Stimulated activated CD8-positive, alpha-beta memory T cell treated with anti-CD3 and anti-CD28 coated beads, Interleukin-7, amount 100 ng/mL, for 1 hour (primary cell): ENCODE measurements around the gene ADAMTS9.

Source experiments
- DNase-seq, 2 donors: peaks; one replicate each; pipeline ENCODE4 v3.0.0-alpha.2; 2020; ENCODE audit warnings: low read depth in 2 of 2

ADAMTS9 gene

DNA sequence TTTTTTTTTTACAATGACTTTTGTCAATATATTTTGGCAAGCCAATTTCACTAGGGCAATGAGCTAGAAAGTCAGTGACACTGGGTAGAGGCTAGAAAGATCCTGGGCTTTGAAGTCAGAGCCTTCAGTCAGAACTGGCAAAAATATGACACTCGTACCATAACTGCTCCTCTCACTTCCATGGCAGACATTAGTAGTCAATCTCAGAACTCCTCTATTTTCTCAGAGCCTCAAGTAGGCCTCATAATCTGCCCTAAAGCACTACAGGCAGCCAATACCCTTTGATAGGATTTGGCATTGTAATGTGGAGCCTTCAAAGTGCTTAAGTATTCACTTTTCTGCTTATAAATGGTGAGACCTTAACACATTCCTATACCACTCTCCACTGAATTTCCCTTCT is 67.8 kb downstream of the ADAMTS9 start:
- DNase-seq = no peak

- DNase-seq = no peak
These were observed 68.6 kb downstream of the ADAMTS9 start for GRCh38 chr3:64619216-64619615.

DNA sequence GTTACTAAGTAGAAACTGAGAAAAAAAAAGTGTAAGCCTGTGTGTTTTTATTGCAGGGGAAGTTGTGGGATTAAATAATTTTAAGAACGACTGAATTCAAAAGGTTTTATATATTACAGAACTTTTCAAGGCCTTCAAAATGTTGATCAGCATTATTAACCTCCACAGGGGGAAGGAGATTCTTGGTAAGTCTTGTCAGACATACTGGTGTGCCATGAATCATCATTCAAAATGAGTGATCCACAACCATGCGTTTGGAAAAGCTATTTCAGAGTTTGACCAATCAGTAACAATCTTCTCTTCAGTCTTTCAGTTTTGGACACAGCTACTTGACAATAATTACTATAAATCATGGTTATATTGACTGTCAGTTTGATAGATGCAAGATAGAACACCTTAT is 70.2 kb downstream of the ADAMTS9 start:
- DNase-seq = no peak

- no peak for DNase-seq
These were observed 70.8 kb downstream of the ADAMTS9 start for GRCh38 chr3:64616953-64617352.

DNA sequence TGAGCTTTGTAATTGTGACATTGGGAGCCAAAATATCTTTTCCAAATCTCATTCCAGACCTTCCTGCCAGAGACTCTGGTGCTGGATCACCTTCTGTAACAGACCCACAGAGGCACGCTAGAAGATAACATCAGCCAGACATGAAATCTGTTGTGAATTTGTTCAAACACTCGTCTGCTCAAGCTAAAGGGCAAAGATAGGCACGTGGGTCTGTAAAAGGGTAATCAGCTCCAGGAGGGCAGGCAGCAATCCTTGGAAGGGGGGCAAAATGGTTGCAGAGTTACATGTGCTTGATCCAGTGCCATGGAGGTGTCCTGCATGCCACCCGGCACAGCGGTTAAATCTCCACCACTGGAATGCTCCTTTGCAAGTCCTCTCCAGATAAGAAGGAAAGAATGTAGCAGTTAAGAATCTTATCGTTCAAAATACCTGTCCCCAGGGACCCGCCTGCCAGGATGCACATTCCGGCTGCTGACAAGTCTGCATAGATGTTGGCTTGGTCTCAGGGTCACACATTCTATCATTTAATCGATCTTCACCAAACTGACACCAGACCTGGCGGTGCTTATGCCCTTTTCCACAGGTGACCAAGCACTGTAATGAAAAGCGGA is 74.8 kb downstream of the ADAMTS9 start:
- no peak for DNase-seq

- no peak for DNase-seq
These were observed 75.5 kb downstream of the ADAMTS9 start for GRCh38 chr3:64612082-64612860.

- no peak for DNase-seq
These were observed 79.1 kb downstream of the ADAMTS9 start for GRCh38 chr3:64608741-64609140.

GRCh38 chr3:64607032-64607551 is 80.7 kb downstream of the ADAMTS9 start:
- DNase-seq = no peak

DNA sequence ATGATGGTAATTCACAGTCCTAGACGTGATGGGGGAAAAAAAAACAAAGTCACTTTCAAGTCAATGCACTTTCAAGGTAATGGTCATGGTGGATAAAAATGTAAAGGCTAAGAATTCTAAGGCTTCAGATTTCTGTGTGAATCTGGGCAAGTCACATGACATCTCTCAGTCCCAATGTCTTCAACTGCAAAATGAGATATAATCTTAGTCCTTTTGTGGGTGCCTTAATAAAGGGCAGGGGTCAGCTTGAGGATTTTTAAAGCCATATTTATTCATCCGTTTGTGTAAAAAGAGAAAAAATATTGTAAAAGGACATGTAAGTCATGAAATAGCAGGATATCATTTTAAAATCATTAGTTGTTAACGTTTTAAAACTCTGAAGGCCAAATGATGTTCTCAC is 83.5 kb downstream of the ADAMTS9 start:
- DNase-seq = no peak

DNA sequence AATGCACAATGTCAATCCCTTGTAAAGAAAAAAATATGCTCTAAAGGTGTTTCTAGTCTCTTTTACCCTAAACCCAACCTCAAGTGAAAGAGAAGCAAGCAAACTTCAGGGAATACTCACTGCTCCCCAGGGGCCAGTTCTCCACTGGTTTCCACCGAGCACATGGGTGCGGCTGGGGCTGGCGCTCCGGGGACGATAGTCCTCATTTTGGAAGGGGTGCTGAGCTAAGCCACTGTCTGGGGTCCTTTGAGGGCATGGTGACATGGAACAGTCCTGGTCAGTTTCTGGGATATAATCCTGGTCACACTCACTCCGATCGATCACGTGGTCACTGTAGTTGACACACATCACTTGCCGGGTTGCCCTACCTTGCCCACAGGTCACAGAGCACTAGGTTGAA is 86.0 kb downstream of the ADAMTS9 start:
- DNase-seq = no peak

GRCh38 chr3:64600246-64600950 is 87.4 kb downstream of the ADAMTS9 start:
- no peak for DNase-seq

GRCh38 chr3:64599651-64600050 is 88.1 kb downstream of the ADAMTS9 start:
- no peak for DNase-seq

DNA sequence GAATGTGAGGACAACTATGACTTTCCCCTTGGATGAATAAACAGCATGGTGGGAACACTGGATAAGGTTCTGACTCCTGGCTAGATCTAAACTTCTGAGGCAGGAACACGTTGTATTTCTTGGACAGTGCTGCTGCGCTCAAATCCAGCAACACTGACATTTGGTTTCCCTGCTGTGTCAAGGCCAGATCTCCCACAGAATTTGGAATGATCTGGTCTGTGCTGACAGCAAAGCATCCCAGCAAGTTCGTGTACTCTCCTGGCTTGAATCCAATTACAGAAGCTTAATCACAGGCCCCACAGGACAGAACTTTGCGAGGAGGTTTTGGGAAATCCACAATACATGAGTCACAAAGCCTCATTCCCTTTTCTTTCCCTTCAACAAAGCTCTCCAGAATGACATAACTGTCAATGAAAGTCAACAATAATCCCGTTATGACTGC is 92.5 kb downstream of the ADAMTS9 start:
- DNase-seq = no peak

DNA sequence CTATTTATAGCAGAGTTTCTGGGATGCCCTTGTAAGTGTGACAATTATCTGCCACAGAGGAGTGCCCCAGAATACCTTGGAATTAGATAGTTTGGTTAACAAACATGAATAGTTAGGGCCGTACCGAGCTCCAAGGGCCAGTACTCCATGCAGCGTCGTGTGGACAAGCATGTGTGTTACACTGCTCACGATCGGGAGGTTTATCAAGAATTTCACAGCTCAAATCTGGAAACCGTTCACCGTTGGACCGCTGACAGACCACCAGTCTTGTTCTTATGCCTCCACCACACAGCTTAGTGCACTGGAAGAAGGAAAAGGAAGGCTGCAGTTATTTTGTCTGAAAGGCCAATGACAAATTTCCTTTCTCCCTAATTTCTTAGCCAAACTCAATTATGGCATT is 93.7 kb downstream of the ADAMTS9 start:
- no peak for DNase-seq

DNA sequence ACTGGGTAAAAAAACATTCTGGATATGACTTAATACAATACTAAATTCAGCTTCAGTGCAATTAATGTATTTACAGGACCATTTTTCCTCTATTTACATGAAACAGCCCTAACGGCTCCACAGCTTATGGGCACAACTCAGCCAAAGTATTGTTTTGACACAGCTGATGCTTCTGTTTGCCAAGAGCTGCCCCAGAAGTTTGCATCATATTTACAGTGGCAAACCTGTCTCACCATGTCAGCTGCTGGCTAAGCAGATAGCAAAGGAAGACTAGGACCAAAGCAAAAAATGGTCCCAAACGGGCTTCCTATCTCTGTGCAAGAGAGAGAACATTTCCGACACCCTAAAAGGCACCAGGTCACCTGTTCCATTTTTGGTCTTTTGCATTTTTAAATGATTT is 94.5 kb downstream of the ADAMTS9 start:
- DNase-seq = no peak

- no peak for DNase-seq
These were observed 96.2 kb downstream of the ADAMTS9 start for GRCh38 chr3:64591615-64592014.

DNA sequence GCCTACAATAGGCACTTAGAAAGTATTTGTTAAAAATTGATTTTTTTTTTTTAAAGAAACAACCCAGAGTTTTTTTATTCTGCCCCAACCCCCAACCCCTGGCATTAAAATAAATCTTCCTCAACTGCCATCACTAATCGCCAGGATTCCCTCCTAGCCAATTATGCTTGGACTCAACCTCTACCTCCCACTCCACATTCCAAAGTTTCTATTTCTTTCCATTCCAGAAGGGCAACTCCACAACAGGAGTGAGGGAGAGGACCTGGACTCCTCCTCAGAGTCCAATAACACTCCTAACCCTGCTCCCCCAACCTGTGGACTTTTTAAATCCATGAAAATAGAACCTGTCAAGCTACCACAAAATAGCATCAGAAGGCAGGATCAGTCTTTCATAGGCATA is 99.4 kb downstream of the ADAMTS9 start:
- no peak for DNase-seq

GRCh38 chr3:64586952-64587351 is 100.8 kb downstream of the ADAMTS9 start:
- DNase-seq = no peak

- DNase-seq = no peak
These were observed 103.6 kb downstream of the ADAMTS9 start for GRCh38 chr3:64584179-64584578.

DNA sequence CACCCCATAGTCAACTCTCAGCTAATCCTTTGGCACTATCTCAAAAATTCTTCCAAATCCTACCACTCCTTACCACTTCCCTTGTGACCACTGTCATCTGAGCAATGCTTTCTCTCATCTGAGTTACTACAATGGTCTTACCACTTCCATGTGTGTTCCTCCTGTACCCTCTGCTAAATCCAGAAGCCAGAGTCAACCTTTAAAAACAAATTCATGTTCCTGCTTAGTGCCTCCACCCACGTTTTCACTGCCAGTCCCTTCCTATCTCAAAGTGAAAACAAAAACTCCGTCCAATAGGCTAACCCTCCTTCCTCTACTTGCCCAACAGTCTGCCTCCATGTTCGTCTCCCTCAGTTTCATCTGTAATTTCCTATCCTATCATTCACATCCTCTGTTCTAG is 109.0 kb downstream of the ADAMTS9 start:
- no peak for DNase-seq

- DNase-seq = no peak
These were observed 109.6 kb downstream of the ADAMTS9 start for GRCh38 chr3:64578062-64578770.

DNA sequence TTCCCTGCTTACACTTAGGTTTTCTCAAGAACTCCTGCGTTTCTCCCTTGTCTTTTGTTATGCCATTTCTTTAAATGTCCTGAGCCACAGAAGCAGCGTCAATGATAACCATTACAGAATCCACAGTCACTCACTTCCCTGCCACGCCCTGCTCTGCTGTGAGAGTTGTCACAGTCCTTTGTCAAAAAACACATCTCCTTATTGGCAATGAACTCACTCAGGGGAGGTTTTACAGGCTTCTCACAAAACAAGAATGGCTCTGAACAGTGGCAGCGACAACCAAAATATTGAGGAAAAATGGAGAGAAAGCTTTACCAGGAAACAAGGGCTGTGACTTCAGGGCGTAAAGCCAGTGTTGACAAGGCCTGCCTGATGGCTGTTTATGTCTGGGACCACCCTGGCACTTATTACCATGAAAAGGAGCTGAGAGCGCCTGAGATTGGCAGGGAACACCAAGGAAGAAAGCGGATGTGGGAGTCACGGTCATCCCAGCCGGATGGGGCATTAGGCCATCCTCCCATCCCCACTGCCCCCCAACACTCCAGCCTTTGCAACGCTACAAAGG is 111.5 kb downstream of the ADAMTS9 start:
- no peak for DNase-seq
